ENCODE data around the gene FMN1.

DNA sequence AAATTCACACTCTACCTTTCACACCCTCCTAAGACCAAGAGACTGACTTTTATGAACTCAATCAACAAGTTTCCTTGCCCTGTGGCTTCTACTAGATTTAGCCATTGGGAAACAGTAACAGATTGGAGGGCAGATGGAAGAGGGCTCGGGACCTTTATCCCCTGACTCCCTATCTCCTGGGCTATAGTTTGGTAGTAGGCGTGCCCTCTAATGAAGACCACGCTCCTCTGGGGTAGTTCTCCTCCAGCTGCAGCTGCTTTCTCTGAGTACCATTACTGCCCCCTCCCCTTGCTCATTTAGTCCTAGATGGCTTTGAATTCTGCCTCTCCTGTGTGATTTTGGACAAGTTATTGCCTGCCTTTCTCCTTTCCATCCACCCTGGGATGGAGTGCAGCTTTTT lies 33.3 kb downstream of the FMN1 start:
- TF ChIP-seq, protein P1, sequence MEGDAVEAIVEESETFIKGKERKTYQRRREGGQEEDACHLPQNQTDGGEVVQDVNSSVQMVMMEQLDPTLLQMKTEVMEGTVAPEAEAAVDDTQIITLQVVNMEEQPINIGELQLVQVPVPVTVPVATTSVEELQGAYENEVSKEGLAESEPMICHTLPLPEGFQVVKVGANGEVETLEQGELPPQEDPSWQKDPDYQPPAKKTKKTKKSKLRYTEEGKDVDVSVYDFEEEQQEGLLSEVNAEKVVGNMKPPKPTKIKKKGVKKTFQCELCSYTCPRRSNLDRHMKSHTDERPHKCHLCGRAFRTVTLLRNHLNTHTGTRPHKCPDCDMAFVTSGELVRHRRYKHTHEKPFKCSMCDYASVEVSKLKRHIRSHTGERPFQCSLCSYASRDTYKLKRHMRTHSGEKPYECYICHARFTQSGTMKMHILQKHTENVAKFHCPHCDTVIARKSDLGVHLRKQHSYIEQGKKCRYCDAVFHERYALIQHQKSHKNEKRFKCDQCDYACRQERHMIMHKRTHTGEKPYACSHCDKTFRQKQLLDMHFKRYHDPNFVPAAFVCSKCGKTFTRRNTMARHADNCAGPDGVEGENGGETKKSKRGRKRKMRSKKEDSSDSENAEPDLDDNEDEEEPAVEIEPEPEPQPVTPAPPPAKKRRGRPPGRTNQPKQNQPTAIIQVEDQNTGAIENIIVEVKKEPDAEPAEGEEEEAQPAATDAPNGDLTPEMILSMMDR (conservative IDR thresholded peaks at IDR 0.05), result no peak
- no peak for TF ChIP-seq EZH2 (IDR thresholded peaks at IDR 0.05; ENCODE audit: low read depth)
